CD1c-positive myeloid dendritic cell (primary cell): ENCODE results near the gene CABP7.

Experiments
- DNase-seq: peaks from one replicate; pipeline ENCODE4 v3.0.0-alpha.2; 2016; ENCODE audit errors: extremely low spot score

CABP7 gene

GRCh38 chr22:29719899-29720645 lies at the start of gene CABP7:
Gene CABP7 (plus strand): TSS chr22:29720003. CDS start chr22:29720425, 422 bp downstream.
- no peak for DNase-seq

GRCh38 chr22:29670626-29671025 lies 49.2 kb upstream of the CABP7 start:
- no peak for DNase-seq

GRCh38 chr22:29673361-29674066 lies 46.3 kb upstream of the CABP7 start:
- no peak for DNase-seq

GRCh38 chr22:29674121-29674520 lies 45.7 kb upstream of the CABP7 start:
- DNase-seq = no peak

GRCh38 chr22:29679316-29679715 lies 40.5 kb upstream of the CABP7 start:
- no peak for DNase-seq

GRCh38 chr22:29683536-29683935 lies 36.3 kb upstream of the CABP7 start:
- DNase-seq = no peak

GRCh38 chr22:29684244-29684643 lies 35.6 kb upstream of the CABP7 start:
- no peak for DNase-seq

GRCh38 chr22:29689206-29689879 lies 30.5 kb upstream of the CABP7 start:
- DNase-seq = no peak

- peak; percentile 43 for DNase-seq
Observed at GRCh38 chr22:29689880-29690213, 30.0 kb upstream of the CABP7 start.

GRCh38 chr22:29690476-29690875 lies 29.3 kb upstream of the CABP7 start:
- DNase-seq = no peak

GRCh38 chr22:29691636-29692326 lies 28.0 kb upstream of the CABP7 start:
- DNase-seq = no peak

GRCh38 chr22:29692327-29692640 lies 27.5 kb upstream of the CABP7 start:
- DNase-seq = no peak

- no peak for DNase-seq
Observed at GRCh38 chr22:29693161-29693560, 26.6 kb upstream of the CABP7 start.

- no peak for DNase-seq
Observed at GRCh38 chr22:29693671-29694070, 26.1 kb upstream of the CABP7 start.

GRCh38 chr22:29695129-29695926 lies 24.5 kb upstream of the CABP7 start:
- DNase-seq = no peak

GRCh38 chr22:29697853-29698598 lies 21.8 kb upstream of the CABP7 start:
- DNase-seq = no peak

- no peak for DNase-seq
Observed at GRCh38 chr22:29700206-29700899, 19.4 kb upstream of the CABP7 start.

GRCh38 chr22:29700900-29701154 lies 19.0 kb upstream of the CABP7 start:
- DNase-seq = no peak

- peak; percentile 18 for DNase-seq
Observed at GRCh38 chr22:29701155-29701999, 18.4 kb upstream of the CABP7 start.
